Mesothelial cell of epicardium (in vitro differentiated cells): ENCODE results near the gene EEA1. TPM values are rescaled to one million over a fixed set of nuclear protein-coding genes. Genes with fewer than 3 reads are reported as not detected.

Experiments
- DNase-seq, 2 experiments: peaks; one replicate each; pipeline ENCODE4 v3.0.0; 2021; ENCODE audit warnings: low spot score in 2 of 2; ENCODE audit not compliant: unreplicated experiment in 2 of 2
- H3K27ac Mint-ChIP-seq: 2 replicates; pipeline ENCODE4 v1.8.0; 2021; ENCODE audit warnings: mixed read lengths
- H3K27me3 Mint-ChIP-seq: 2 replicates; pipeline ENCODE4 v1.8.0; 2021; ENCODE audit warnings: low read depth, mixed read lengths
- H3K36me3 Mint-ChIP-seq: 2 replicates; pipeline ENCODE4 v1.8.0; 2021; ENCODE audit warnings: mixed read lengths
- H3K4me1 Mint-ChIP-seq: 2 replicates; pipeline ENCODE4 v1.8.0; 2021; ENCODE audit warnings: mixed read lengths
- H3K4me3 Mint-ChIP-seq: 2 replicates; pipeline ENCODE4 v1.8.0; 2021; ENCODE audit warnings: mild to moderate bottlenecking, moderate library complexity, mixed read lengths
- H3K9me3 Mint-ChIP-seq: 2 replicates; pipeline ENCODE4 v1.8.0; 2021; ENCODE audit warnings: mixed read lengths
- total RNA-seq: library from RNA; stranded (reverse); gene quantifications from 3 replicates; pipeline ENCODE4 v1.2.1, GENCODE V29; 2021
- TF ChIP-seq, protein P1 (sequence below): fragments of 200-600 bp; sonication (generic); IDR thresholded peaks from one replicate; pipeline ENCODE4 v1.5.0; 2021; ENCODE audit warnings: antibody characterized with exemption; ENCODE audit not compliant: unreplicated experiment

Gene EEA1
- total RNA-seq, 1 donor from 2014 or later, result 28.3 TPM

DNA sequence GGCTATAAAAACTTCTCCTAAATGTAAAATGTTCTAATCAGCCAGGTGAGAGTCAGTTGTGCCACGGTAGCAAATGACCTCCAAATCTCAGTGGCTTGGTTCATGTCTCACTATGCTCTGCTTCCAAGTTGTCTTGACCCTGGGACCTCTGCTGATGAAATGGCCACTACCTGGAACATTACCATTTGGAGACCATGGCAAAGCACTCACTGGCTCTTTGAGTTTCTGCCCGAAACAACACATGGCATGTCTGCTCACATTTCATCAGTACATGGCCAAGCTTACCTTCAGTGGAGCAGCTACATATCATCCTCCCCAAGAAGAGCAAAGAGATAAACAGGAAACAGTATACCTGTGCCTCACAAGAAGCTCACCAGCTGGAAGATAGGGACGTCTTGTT lies 186.1 kb downstream of the EEA1 start:
- Mint-ChIP-seq H3K9me3 (no peaks in the 10 kb centered on the region), H3K4me3 (no peak overlapping the region), H3K27me3 (peaks cover 2% of the 10 kb centered on the region), H3K27ac (no peak overlapping the region), H3K4me1 (peaks cover 7% of the 10 kb centered on the region), H3K36me3 (no peaks in the 10 kb centered on the region)
- TF ChIP-seq, protein P1, sequence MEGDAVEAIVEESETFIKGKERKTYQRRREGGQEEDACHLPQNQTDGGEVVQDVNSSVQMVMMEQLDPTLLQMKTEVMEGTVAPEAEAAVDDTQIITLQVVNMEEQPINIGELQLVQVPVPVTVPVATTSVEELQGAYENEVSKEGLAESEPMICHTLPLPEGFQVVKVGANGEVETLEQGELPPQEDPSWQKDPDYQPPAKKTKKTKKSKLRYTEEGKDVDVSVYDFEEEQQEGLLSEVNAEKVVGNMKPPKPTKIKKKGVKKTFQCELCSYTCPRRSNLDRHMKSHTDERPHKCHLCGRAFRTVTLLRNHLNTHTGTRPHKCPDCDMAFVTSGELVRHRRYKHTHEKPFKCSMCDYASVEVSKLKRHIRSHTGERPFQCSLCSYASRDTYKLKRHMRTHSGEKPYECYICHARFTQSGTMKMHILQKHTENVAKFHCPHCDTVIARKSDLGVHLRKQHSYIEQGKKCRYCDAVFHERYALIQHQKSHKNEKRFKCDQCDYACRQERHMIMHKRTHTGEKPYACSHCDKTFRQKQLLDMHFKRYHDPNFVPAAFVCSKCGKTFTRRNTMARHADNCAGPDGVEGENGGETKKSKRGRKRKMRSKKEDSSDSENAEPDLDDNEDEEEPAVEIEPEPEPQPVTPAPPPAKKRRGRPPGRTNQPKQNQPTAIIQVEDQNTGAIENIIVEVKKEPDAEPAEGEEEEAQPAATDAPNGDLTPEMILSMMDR, result no peak
- no peak for DNase-seq

DNA sequence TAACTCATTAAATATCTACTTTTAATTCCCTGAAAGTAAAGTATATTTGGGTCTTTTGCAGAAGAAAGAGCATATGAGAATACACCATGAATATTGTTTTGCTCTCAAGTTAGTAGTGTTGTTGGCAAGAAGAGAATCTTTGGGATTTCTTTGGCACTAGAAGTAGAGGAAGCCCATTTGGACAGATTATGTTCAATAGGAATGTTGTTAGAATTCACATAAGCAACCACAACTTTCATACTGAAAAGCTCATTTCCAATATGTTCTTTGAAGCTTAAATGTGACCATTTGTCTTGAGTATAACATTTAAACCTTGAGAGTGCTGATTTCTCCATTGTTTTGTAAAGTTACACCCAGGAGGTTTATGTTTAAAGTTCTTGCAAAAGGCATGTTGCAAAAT lies 188.7 kb downstream of the EEA1 start:
- H3K36me3 Mint-ChIP-seq, result no peaks in the 10 kb centered on the region
- H3K9me3 Mint-ChIP-seq, result no peaks in the 10 kb centered on the region
- H3K4me1 Mint-ChIP-seq, result peaks cover 4% of the 10 kb centered on the region
- peaks cover 2% of the 10 kb centered on the region for H3K27me3 Mint-ChIP-seq
- TF ChIP-seq, protein P1, result no peak
- no peak overlapping the region for H3K4me3 Mint-ChIP-seq
- H3K27ac Mint-ChIP-seq, result no peak overlapping the region
- DNase-seq, result no peak

DNA sequence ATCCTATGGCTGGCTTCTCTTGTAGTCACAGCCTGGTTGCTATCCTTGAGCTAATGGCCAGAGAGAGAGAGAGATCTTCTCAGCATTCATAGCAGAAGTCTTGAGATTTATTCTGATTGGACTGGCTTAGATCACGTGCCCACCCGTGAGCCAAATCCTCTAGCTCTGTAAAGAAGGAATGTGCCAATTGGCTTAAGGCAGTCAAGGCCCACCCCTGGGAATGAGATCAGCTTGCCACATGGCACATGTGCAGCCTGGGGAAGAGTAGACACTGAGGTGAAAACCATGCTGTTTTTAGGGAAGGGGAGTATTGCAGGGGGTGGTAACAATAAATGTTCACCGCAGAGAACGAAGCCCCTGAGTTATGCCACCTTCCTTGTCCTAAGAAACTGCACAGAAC lies 190.0 kb downstream of the EEA1 start:
- H3K9me3 Mint-ChIP-seq, result no peaks in the 10 kb centered on the region
- no peaks in the 10 kb centered on the region for H3K36me3 Mint-ChIP-seq
- H3K4me1 Mint-ChIP-seq, result peaks cover 3% of the 10 kb centered on the region
- H3K27ac Mint-ChIP-seq, result no peak overlapping the region
- TF ChIP-seq, protein P1, result no peak
- peaks cover 2% of the 10 kb centered on the region for H3K27me3 Mint-ChIP-seq
- H3K4me3 Mint-ChIP-seq, result no peak overlapping the region
- no peak for DNase-seq

DNA sequence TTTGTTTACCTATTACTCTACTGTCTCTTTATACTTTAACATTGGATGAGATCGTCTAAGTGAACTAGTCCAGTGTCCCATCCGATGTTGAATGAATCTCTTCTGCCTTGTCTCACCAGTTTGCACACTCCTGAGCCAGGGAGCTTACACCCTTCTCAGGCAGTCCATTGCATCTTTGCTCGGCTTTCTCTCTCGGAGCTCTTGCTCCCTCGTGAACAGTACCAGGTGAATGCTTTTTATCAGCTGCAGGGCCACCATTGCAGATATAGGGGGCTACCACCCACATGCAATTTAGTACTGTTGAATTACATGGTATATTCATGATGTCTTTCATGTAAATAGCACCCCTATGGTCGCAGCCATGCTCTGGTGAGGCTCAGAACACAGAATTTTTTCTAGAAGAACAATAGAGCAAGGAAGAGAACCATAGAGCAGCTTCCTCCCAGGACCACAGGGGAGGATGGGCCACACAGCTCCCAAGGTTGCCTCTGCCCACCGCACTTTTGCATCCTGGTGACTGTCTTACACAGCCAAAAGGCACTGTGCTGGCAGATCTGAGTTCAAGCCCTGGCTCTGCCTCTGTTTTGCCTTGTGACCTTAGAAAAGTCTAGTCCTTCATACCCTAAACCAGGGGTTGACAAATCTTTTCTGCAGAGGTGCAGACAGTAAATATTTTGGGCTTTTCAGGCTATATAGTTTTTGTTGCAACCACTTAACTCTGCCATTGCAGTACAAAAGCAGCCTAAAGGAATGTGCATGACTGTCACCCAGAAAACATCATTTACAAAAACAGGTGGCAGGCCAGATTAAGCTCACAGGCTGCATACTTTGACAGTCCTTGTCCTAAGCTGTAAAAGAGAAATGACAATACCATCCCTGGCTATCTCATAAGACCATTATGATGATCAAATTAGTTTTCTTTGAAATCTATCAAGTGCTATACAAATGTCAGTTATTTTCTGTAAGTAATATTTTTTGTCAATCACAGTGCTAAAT lies 190.9 kb downstream of the EEA1 start:
- no peak overlapping the region for H3K4me3 Mint-ChIP-seq
- no peaks in the 10 kb centered on the region for H3K36me3 Mint-ChIP-seq
- no peak for DNase-seq
- no peak overlapping the region for H3K27ac Mint-ChIP-seq
- TF ChIP-seq, protein P1, result no peak
- H3K27me3 Mint-ChIP-seq, result peaks cover 5% of the 10 kb centered on the region
- no peaks in the 10 kb centered on the region for H3K9me3 Mint-ChIP-seq
- peaks cover 3% of the 10 kb centered on the region for H3K4me1 Mint-ChIP-seq

DNA sequence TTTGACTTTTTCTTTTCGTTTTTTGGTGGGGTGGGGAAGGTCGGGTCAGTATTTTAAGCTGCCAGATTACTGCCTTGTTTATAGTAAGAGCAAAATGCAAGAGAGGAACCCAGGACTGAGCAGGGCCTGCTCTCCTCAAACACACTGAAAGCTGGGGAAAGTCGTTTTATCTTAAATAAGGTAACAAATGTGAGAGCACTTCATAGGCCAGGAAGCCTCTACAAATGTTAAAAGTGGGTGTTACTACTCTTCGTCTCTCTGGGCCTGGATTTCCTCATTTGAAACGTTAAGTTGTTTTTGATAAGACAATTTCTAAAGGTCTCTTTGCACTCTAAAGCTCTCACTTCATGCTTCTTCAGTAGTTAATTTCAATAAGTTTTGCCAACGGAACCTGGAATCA lies 192.5 kb downstream of the EEA1 start:
- Mint-ChIP-seq H3K27me3 (peaks cover 3% of the 10 kb centered on the region), H3K9me3 (no peaks in the 10 kb centered on the region), H3K4me3 (no peak overlapping the region), H3K36me3 (no peaks in the 10 kb centered on the region), H3K4me1 (peaks cover 3% of the 10 kb centered on the region), H3K27ac (no peak overlapping the region)
- TF ChIP-seq, protein P1, result no peak
- DNase-seq, result no peak
